ENCODE results near the gene TRNAU1AP.
"Not testable (repeated sequence)": the region's sequence is repeated elsewhere in the genome, so short reads cannot be mapped to it uniquely, and the experiment has no call there.

The TRNAU1AP gene

DNA sequence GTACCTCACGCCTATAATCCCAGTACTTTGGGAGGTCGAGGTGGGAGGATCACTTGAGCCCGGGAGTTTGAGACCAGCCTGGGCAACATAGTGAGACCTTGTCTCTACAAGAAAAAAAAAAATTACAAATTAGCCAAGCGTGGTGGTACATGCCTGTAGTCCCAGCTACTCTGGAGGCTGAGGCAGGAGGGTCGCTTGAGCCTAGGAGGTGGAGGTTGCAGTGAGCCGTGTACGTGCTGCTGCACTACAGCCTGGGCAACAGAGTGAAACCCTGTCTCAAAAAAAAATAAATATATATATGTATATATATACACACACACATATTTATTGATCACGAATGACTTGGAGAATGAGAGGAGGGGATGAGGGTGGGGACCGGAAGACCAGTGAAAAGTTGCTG, 30.3 kb upstream of the TRNAU1AP start:
- not testable (repeated sequence) for DNase-seq

DNA sequence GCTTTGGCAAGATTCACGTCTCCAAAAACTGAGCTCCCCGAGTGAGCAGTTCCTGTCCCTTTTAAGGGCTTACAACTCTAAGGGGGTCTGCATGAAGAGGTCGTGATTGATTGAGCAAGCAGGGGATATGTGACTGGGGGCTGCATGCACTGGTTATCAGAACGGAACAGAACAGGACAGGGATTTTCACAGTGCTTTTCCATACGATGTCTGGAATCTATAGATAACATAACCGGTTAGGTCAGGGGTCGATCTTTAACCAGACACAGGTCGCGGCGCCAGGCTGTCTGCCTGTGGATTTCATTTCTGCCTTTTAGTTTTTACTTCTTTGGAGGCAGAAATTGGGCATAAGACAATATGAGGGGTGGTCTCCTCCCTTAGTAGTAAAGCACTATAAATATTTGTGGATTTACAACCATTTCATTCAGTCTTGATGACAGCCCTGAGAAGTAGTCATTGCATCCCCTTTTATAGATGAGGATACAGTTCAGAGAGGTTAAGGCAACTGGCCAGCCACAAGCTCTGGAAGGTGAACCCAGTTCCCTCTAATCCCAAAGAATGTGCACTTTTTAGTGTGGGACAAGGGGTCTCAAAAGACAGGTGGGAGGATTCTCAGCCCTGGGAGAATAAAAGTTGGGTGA, 27.8 kb upstream of the TRNAU1AP start:
- not testable (repeated sequence) for DNase-seq

DNA sequence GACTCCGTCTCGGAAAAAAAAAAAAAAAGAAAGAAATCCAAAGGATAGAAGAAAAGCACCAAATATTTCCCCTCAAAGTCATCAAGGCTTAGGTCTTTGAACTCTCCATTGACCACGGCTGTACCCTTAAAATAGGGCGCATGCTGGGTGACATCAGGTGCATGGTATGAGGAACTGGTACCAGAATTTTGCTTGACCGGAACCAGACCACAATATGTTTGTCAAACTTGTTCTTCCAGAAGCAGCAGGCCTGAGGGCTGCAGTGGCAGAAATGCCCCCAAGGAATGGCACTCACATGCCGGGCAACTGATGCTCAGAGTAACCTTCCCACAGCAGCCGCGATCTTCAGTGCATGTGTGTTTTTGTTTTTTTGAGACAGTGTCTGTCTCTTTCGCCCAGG, 26.0 kb upstream of the TRNAU1AP start:
- no peak for DNase-seq

DNA sequence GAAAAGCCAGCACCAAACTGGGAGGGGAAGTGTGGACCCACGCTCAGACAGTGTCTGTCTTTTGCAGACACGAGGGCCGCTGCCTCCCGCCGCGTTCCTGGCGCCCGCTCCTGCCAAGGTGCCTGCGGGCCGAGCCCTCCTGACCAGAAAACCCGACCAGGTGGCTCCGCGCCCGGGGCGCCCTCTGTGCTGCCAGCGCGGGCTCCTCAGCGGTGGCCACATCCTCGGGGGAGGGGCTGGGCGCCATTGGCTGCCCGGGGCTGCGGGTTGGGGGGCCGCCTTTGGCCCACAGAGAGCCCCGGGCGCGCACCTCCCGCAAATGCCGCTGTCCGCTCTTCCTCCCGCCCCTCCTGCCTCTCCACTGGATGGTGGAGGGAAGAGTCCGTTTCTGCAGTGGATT, 22.4 kb upstream of the TRNAU1AP start:
- no peak for DNase-seq

- no peak for DNase-seq
Measured at GRCh38 chr1:28534671-28535070, 18.2 kb upstream of the TRNAU1AP start.

DNA sequence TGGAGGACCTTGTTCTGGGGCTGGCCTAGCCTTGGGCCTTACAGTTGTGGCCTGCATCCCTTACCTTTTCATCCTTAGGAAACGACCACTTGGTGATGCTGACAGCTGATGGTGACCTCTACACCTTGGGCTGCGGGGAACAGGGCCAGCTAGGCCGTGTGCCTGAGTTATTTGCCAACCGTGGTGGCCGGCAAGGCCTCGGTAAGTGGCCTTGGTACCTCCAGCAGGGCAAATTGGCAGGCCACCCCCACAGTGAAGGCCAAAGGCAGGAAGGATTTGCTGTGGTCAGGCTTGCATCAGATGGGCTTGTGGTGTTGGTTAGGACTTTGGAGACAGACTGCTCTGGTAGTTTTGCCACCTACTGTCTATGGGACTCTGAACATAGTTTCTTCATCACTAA, 17.7 kb upstream of the TRNAU1AP start:
- no peak for DNase-seq

DNA sequence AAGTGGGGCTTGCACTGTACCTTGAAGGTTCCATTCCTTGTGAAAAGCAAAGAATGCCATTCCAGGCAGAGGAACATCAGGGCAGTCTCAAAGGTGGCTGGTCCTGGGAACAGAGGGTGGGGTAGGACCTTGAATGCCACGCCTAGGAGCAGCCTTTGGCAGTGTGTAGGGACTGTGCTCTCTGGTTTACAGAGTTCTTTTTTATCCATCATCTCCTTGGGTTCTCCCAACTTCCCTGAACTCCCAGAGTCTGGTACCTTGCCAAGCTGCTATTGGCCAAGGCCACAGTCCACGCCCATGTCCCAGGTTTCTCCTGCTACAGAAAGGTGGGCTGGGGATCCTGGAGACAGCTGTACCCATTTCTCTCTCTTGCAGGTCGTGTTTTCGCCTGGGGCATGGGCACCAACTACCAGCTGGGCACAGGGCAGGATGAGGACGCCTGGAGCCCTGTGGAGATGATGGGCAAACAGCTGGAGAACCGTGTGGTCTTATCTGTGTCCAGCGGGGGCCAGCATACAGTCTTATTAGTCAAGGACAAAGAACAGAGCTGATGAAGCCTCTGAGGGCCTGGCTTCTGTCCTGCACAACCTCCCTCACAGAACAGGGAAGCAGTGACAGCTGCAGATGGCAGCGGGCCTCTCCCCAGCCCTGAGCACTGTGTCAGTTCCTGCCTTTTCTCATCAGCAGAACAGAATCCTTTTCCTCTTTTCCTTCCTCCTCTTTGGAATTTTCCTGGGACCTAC, 15.3 kb upstream of the TRNAU1AP start:
- DNase-seq: no peak

DNA sequence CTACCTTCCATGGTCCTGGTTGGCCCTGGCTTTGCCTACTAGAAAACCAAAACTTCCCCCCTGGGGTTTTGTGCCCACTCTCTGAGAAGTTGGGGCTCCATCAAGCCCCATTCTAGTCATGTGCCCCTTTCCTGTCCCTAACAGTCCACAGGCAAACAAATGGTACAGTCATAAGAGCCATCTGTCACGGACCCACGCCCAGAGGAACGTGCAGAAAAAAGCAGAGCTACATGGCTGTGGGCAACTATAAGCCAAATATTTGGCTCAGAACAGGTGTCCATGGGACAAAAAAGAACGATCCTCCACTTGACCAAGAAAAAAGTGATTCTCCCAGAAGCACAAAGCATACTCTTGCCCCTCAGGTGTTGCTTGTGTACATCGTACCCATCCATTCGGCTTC, 14.6 kb upstream of the TRNAU1AP start:
- no peak for DNase-seq

DNA sequence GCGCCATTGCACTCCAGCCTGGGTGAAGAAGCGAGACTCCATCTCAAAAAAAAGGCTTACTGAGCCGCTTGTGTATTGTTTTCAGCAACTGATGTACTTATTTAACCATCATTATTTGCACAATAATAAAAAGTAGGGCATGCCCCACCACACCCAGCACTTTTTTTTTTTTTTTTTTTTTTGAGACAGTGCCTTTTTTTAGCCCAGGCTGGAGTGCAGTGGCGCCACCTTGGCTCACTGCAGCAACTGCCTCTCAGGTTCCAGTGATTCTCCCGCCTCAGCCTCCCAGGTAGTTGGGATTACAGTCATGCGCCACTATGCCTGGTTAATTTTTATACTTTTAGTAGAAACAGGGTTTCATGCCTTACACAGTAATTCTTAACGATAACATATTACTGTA, 12.2 kb upstream of the TRNAU1AP start:
- DNase-seq: no peak

GRCh38 chr1:28541414-28542015, 11.4 kb upstream of the TRNAU1AP start:
- not testable (repeated sequence) for DNase-seq

GRCh38 chr1:28545246-28545628, 7.6 kb upstream of the TRNAU1AP start:
- DNase-seq: no peak

- no peak for DNase-seq
Measured at GRCh38 chr1:28548318-28548717, 4.6 kb upstream of the TRNAU1AP start.

DNA sequence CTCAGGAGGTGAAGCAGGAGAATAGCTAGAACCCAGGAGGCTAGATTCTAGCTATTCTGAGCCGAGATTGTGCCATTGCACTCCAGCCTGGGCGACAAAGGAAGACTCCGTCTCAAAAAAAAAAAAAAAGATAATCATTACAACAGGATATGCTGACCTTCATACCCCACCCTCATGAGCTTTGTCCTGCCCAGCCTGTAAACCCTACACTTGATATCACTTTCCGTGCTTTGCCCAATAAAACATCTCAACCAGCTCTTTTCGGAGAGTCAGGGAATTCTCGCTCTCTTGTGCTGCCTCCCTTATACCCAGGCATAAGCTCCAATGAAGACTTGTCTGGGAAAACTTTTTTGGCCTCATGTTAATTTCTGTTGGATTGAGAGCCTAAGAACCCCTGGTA, 1.5 kb upstream of the TRNAU1AP start:
- DNase-seq: no peak

- no peak for DNase-seq
Measured at GRCh38 chr1:28560886-28561285, 8.0 kb downstream of the TRNAU1AP start.

- no peak for DNase-seq
Measured at GRCh38 chr1:28564310-28564709, 11.4 kb downstream of the TRNAU1AP start.

GRCh38 chr1:28565040-28565439, 12.2 kb downstream of the TRNAU1AP start:
- no peak for DNase-seq

DNA sequence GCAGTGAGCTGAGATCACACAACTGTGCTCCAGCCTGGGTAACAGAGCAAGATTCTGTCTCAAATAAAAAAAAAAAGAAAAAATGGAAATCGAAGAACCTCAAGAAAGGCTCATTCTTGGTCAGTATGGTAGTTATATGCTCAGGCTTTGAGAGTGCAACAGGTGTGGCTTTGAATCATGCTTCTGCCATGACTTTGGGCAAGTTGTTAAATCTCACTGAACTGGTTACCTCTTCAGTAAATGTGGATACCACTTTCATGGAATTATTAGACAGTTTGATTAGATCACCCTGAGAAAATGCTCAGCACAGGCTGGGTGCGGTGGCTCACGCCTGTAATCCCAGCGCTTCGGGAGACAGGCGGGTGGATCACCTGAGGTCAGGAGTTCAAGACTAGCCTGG, 12.8 kb downstream of the TRNAU1AP start:
- no peak for DNase-seq

DNA sequence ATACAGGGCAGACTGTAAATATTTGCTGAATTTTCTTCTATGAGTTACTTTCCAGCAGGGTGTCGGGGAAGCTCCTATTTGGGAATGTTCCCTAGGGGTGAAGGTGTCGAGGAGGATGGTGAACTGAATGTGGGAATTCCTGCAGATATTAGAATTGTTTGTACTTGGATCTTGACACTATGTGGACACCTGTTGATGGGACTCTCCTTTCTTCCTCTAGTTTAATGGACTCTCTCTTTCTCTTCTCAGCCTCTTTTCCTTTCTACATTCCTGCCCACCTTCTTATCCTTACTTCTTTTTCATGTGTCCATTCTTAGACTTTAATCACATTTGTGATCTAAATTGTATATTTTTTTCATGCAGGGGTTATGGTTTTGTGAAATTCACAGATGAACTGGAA, 14.0 kb downstream of the TRNAU1AP start:
- DNase-seq: no peak

DNA sequence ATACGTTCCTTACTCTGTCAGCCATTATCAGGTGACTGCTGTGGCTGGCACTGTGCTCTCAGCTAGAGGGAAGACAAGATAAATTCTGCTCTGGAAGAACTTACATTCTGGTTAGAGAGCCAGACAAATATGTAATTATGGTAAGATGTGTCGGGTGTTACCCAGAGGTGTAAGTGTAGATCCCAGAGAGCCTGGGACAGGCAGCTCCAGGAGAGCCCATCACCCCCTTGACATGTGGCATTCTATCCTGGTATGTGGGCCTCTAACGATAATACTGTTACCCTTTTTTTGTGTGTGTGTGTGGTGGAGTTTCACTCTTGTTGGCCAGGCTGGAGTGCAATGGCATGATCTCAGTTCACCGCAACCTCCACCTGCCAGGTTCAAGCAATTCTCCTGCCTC, 19.0 kb downstream of the TRNAU1AP start:
- DNase-seq: no peak

DNA sequence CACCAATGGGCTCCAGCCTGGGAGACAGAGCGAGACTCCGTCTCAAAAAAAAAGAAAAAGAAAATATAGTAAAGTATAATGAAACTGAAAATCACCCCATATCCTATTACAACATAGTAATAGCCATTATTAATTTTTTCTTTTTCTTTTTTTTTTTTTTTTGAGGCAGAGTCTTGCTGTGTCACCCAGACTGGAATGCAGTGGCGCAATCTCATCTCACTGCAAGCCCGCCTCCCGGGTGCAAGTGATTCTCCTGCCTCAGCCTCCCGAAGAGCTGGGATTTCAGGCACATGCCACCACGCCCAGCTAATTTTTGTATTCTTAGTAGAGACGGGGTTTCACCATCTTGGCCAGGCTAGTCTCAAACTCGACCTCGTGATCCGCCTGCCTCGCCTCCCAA, 20.0 kb downstream of the TRNAU1AP start:
- not testable (repeated sequence) for DNase-seq

GRCh38 chr1:28573564-28573963, 20.7 kb downstream of the TRNAU1AP start:
- DNase-seq: no peak

DNA sequence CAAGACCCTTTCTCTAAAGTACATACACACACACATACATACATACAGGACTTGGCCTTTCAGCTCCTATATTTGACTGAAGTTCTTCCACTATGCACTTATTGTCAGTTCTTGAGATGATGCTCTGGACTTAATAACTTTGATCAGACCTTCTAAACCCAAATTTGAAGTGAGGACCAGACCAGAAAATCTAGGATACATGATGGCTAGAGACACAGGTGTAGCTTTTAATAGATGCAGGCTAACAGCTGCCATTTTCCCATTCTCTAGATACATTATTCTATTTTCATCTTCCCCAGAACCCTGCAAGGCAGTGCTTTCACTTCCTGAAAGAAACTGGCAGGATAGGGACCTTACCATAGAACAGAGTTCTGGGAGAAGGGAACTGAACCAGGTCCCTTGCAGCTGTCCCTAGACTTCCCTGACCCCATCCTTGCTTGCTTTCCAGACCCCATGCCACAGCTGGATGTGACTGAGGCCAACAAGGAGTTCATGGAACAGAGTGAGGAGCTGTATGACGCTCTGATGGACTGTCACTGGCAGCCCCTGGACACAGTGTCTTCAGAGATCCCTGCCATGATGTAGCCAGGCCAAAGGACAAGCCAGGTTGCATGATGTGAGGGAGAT, 24.3 kb downstream of the TRNAU1AP start:
- DNase-seq: no peak

DNA sequence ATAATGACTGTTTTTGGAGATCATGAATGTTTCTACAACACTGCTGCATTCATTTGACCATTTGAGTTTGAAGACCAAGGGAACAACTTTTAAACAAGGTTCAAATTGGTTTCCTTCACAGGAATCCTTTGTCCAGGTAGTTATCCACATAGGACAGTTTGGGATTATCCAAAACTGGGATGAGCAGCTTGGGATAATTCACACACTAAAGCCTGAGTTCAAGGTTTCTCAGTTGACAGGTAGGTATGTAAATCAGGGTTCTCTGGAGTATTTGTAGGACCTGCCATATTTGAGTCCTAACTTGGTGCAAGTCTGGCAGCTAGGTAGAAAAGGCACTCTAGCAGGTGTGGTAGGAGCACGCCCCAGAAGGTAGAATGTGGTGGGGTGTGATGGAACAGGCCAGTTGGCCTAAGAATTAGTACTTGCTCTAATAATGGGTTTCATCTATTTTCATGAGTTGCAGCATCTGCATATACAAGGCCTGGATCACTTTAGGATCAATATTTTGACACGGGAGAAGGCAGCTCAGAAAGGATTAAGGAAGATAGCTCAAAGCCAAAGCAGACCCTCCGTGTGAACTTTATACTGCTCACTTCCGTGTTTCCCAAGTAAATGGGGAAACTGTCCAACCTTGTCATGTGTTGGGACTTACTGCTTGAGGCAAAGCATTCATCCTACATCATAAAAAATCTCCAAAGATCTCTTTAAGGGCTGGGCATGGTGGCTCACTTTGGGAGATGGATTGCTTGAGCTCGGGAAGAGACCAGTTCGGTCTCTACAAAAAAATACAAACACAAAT, 25.1 kb downstream of the TRNAU1AP start:
- no peak for DNase-seq
